NCI-H524 (cell line): ENCODE measurements around the gene NCBP2L.
A peak's percentile ranks its signal among the peaks of the same experiment; 100 is the strongest.

Source experiments
- DNase-seq, 2 experiments: peaks; one replicate each; lab custom pipeline; 2025; lab: John Stamatoyannopoulos, UW

Gene NCBP2L

GRCh38 chrX:107752714-107753113 lies 24.8 kb upstream of the NCBP2L start:
- no peak for DNase-seq

- no peak for DNase-seq
Observed at GRCh38 chrX:107753187-107753586, 24.3 kb upstream of the NCBP2L start.

DNA sequence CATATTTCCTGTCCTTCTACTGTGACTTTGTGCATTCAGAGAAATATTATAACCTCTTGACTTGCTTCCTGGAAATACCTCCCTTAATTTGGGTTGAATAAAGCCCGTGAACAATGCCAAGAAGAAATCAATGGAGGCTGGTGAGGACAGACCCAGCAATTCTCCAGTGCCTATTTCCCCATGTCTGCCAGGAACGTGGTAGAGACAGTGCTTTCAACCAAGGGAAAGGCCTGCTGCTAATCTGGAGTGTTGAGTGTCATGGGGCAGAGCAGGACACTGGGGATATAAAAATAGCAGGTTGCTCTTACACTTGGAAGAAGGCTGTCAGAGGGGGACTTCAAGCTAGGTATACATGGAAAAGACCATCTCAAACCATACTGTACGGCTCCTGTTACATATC lies 21.8 kb upstream of the NCBP2L start:
- no peak for DNase-seq

DNA sequence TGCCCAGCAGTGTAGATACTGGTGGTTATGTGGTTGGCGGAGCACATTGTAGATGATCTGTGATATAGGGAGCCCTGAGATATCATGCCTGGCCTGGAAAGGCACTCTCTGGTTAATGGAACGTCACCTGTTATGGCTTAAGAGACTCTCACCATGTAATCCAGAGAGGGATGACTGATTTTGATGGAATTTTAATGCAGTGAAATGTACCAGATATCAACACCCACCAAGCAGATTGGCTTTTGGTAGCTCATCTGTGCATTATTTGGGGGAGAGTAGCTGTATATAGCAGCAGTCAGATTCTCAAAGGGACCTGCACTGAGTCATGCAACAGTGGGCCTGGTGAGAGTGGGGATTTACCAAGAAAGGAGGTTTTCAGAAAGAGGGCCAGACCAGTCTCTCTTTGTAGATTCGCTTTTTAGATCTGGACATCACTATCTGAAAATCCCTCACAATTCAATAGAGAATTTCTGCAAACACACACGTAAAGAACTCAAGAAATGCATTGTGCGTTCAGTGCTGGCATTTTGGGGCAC lies 19.2 kb upstream of the NCBP2L start:
- peak in 1 of 2 experiments; percentile 33 for DNase-seq

DNA sequence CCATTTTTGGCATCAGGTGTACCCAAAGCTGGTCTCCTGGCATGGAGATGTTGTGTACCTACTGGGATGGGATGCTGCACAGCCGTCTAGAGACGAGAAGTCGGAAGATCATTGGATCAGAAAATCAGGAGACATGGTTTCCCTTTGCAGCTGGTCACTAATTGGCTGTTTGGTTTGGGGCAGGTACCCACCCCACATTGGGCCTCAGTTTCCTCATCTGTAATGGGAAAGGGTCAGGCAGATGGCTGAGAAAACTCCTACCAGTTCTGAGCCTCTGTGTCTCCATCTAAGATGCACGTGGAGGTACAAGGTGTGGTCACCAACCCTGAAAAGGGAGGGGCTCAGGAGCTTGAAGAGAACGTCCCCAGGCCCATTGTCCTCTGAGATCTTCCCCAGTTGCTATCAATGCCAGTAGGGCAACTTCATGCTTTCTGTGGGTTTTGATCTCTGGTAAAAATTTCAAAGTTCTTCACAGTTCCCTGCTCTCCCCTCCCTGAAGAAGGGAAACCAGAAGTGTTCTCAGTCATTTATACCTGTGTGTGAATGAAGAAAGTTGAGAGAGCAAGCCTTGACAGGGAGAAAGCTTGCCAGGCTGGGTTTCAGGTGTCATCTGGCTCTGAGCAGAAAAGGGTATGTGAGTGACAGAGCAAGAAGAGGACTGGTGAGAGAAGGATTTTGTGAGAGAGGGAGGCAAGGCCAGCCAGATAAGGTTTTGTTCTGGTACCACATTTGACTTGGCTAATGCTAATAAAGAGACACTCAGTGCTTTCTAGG lies 17.0 kb upstream of the NCBP2L start:
- no peak for DNase-seq

DNA sequence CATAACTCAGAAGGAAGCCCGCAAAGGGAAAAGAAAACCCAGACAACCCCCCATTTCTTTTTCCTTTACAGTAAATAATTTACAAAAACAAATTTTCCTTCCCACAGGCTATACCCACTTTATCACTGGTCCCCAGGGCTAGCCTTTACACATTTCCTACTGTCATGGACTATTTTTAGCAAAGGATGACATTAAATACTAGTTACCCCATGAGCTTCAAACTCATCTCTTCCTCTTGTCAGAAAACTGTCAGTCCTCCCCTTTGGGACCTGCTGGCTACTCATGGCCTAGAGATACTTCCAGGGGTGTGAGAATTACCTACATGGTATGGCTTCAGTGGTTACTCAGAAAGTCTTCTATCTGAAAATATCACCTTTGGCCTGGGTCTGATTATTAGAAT lies 13.9 kb upstream of the NCBP2L start:
- DNase-seq: no peak

DNA sequence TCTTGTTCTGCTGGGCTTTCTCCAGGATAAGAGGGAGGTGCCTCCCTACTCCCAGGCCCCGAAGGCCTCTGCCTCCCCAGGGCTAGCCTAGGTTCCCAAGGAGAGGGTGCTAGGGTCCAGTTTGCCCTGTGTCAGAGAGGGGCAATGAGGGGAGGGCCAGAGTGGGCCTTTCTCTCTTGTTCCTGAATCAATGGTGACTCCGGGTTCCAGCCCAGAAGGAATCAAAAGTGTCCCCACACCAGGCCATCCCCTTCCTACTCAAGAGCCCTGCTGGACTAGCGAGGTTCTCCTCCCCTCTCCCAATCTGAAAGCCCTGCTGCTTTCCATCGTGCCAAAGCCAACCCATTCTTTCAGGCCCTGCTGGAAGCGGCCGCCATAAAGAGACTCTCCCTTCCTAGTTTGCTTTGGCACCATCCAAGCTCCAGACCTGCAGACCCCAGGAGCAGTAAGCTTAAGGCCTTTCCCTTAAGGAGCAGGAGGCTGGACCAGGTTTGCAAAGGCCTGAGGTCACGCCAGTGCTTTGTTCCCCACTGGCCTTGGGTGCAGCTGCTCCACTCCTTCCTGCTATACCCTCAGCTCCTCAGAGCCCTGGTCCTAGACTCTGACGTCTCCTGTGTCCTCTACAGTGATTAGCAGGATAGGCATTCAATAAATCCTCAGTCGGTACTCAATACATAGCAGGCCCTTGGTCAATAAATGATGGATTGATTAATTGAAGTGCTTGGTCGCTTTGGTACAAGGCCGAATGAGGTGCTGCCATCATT lies 12.5 kb upstream of the NCBP2L start:
- DNase-seq: no peak

- DNase-seq: peak; percentile 42 to 74
Observed at GRCh38 chrX:107766470-107767150, 10.9 kb upstream of the NCBP2L start.

DNA sequence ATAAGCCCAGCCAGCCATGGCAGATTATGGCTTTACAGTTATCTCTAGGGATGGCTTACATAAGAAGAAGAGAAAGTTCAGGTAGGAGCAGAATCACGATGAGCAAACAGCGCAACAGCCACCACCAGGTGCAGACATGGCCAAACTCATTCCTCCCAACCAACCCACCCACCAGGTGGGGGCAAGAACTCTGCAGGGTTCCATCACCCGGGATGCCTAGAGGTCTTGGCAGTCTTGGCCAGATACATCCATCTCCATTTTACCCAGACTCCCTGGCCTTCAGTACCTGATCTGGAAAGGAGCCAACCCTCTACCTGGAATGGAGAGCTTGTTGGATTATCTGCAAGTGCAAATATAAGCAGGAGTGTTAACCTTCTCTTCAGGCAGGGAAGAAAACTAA lies 9.5 kb upstream of the NCBP2L start:
- DNase-seq: no peak

GRCh38 chrX:107769581-107770317 lies 7.8 kb upstream of the NCBP2L start:
- DNase-seq: no peak

- no peak for DNase-seq
Observed at GRCh38 chrX:107773206-107773605, 4.3 kb upstream of the NCBP2L start.

DNA sequence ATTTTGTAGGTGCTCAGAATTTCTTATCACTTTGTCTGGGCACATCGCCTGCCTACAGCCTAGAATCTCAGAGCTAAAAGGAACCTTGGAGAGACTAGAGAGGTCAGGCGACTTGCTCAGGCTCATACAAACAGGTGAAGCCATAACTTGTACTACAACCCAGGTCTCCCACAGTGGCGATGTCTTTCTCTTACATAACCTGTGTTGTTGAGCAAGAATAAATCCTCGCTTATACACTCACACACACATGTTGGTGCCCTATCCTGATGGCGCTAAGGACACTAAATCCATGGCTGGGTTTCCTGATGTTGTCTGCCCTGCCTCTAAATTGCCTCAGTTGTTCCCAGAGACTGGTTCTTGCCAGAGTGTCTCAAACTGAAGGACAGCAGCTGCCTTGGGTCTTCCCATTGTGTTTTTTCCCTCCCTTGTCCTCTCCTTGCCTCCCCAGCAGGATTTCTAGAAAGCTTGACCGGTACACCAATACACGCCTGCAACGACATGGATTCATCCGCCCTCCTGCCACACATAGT lies 3.6 kb upstream of the NCBP2L start:
- DNase-seq: no peak

DNA sequence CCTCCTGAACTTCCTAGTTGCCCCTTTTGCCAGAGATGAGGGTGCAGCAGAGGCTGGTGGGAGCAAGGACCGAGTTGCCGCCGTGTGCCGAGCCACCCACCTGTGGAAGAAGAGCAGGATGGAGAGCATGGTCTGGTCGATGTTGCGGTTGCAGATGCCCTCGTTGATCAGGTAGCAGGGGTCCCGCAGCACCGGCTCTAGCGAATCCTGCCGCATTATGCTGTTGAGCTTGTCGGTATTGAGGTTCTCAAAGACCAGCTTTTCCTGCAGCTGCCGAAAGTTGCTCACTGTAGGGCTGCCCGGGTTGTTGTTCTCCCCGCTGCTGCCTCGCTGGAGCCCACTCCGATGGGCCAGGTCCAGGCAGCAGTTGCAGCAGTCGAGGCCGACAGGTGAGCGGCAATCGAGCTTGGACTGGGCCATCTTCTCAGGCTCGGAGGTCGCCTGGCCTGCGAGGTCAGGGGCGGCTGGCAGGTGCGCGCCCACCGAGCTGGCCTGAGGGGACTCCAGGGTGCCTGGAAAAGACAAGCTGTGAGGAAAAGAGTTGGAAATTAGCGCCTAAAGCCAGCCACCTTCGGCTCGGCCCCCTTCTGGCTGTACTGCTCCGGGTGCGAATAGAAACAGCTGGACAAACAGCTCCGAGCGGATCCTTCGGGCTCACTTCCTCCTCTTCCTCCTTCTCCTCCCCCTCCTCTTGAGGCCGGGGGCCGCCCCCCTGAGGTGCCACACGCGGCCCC lies 2.4 kb upstream of the NCBP2L start:
- peak in 1 of 2 experiments; percentile 74 for DNase-seq

DNA sequence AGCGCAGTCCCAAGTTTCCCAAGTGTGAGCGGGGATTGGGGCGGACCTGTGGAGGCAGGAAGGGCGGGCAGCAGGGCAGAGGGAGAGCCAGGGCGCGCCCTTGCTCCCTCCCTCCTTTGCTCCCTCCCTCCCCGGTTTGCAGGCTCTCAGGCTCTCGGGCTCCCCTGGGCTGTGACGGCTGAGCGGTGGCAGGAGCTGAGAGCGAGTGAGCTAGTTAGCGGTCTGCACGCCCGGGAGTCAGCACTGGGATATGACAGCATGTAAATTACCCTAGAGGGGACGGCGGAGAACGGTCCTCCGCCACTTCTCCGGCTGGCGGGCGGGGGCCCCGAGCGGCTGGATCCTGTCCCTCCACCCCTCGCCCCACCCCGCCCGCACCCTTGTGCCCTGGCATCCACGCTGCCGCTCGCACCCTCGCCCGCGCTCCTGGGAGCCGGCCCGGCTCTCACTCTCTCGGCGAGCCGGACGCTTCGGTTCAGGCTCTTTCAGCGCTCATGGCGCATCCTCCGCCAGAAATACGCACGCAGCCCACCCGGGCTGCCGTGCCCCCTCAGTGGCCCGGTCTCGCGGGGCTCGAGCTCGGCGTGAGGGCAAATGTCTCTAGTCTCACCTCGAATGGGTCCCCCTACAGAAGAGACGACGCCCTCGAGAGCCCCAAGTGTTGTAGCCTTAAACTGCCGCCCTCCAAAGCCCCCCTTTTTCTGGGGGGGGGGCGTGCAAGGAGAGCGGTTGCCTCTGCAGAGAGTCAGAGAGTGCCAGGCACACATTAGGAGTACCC lies 1.6 kb upstream of the NCBP2L start, which contains the start of gene TSC22D3:
TSC22D3 (minus strand) TSS at position 54 of the 778 bp plus-strand sequence. CDS start 368 bp downstream, outside the sequence.
- peak; percentile 79 to 80 for DNase-seq

GRCh38 chrX:107776649-107777535 lies 641 bp upstream of the NCBP2L start:
- DNase-seq: peak; percentile 65 to 88

DNA sequence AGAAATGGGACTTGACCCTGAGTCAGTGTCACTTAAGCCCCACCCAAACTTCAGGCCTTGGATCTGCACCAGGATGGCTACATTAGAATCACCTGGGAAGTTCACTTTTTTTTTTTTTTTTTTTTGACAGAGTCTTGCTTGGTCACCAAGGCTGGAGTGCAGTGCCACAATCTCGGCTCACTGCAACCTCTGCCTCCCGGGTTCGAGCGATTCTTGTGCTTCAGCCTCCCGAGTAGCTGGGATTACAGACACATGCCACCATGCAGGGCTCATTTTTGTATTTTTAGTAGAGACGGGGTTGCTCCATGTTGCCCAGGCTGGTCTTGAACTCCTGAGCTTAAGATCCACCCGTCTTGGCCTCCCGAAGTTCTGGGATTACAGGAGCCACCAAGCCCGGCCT lies 3.0 kb downstream of the NCBP2L start:
- no peak for DNase-seq

- DNase-seq: no peak
Observed at GRCh38 chrX:107787827-107788226, 10.3 kb downstream of the NCBP2L start.

DNA sequence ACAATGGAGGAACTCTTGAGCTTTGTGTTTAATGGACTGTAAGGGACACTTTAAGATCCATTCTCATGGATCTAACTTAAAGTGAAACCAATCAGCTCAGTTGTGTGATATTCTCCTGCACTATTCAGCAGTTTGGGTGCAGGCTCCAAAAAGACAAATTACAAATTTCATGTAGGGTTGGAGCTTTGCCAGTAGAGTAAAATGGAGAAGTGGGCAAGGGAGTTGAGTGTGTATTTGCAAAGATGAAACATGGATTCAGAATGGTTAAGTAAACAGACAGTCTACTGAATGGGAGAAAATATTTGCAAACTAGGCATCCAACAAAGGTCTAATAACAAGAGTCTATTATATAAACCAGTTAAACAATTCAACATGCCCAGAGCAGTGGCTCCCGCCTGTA lies 26.9 kb downstream of the NCBP2L start:
- no peak for DNase-seq

GRCh38 chrX:107805179-107805578 lies 27.6 kb downstream of the NCBP2L start:
- DNase-seq: no peak
